Right lobe of liver (tissue), 6 donors: ENCODE results near the gene PCDHGA5. TPM values are rescaled to one million over a fixed set of nuclear protein-coding genes. Genes with fewer than 3 reads are reported as not detected.

Experiments
- ATAC-seq, 4 donors: fragments of 200-7000 bp; cut with Tn5 transposase; one replicate each; pipeline ENCODE4 v1.9.1; 2020; ENCODE audit warnings: mild to moderate bottlenecking in 4 of 4, moderate library complexity in 4 of 4
- DNase-seq, 3 donors: peaks; one replicate each; pipeline ENCODE4 v3.0.0-alpha.2; 2020
- H3K27ac ChIP-seq, 3 donors: fragments of 200-600 bp; one replicate each; pipeline ENCODE4 v1.8.0; 2022
- H3K27me3 ChIP-seq, 2 donors: fragments of 200-600 bp; one replicate each; pipeline ENCODE4 v1.8.0; 2022
- H3K36me3 ChIP-seq, 4 donors: fragments of 200-600 bp; sonication (generic) in 1 of 4; one replicate each; pipeline versions ENCODE4 v1.5.1 to v1.8.0; 2017 to 2022; ENCODE audit warnings: control low read depth in 1 of 4
- H3K4me1 ChIP-seq, 4 donors: fragments of 200-600 bp; sonication (generic) in 1 of 4; one replicate each; pipeline versions ENCODE4 v1.5.1 to v1.8.0; 2017 to 2022; ENCODE audit warnings: control low read depth in 1 of 4
- H3K4me3 ChIP-seq, 3 donors: fragments of 200-600 bp; one replicate each; pipeline ENCODE4 v1.8.0; 2022
- H3K9me3 ChIP-seq, 4 donors: fragments of 200-600 bp; sonication (generic) in 1 of 4; one replicate each; pipeline versions ENCODE4 v1.5.1 to v1.8.0; 2017 to 2022; ENCODE audit warnings: control low read depth in 1 of 4
- POLR2A ChIP-seq: fragments of 450-650 bp; IDR thresholded peaks from one replicate; pipeline ENCODE4 v1.6.1; 2017; ENCODE audit warnings: antibody characterized with exemption, mild to moderate bottlenecking
- WGBS: methylation state at CpG from one replicate; pipeline ENCODE4 v1.1.6; 2018; ENCODE audit warnings: low coverage, low lambda C conversion rate; ENCODE audit not compliant: insufficient coverage; ENCODE audit errors: missing lambda C conversion rate; 5-methylcytosine and 5-hydroxymethylcytosine counted together
- intact Hi-C, 2 donors: fragments of 100-400 bp; cut with DNase I; formaldehyde crosslinking; loops; one replicate each; pipeline versions ENCODE4 v1.11.2 to v1.14.1; 2022
- total RNA-seq, 6 experiments: library from RNA; depleted of rRNA in 2 of 6; stranded (reverse); fragments of >200 nt in 2 of 6; fragmentation: NEBNext Ultra II Directional in 3 of 6; extraction: Animal tissue kit (Norgen Biotek cat#: 25700) in 3 of 6; gene quantifications; one replicate each; pipeline versions ENCODE4 v1.1.0 to v1.2.4, GENCODE V29; 2016 to 2023
- TF ChIP-seq, protein P1 (sequence below), 4 donors: fragments of 200-600 bp in 3 of 4; fragments of 450-650 bp in 1 of 4; IDR thresholded peaks; one replicate each; pipeline versions ENCODE4 v1.5.1 to v1.8.0; 2016 to 2022; ENCODE audit warnings: antibody characterized with exemption in 4 of 4, mild to moderate bottlenecking in 2 of 4
- donor health status: DM: no; HTN: yes; CAD: no.
- donor health status: DM: no; HTN: no; CAD: no.
- donor health status: DM: no; HTN: no; CAD: no.
- donor health status: DM: no; HTN: yes; CAD: no.
- donor health status: DM: no; HTN: yes; CAD: no.

Gene PCDHGA5
- total RNA-seq, 6 experiments from 2014 or later: 0.32 to 1.2 (median 0.57) TPM

DNA sequence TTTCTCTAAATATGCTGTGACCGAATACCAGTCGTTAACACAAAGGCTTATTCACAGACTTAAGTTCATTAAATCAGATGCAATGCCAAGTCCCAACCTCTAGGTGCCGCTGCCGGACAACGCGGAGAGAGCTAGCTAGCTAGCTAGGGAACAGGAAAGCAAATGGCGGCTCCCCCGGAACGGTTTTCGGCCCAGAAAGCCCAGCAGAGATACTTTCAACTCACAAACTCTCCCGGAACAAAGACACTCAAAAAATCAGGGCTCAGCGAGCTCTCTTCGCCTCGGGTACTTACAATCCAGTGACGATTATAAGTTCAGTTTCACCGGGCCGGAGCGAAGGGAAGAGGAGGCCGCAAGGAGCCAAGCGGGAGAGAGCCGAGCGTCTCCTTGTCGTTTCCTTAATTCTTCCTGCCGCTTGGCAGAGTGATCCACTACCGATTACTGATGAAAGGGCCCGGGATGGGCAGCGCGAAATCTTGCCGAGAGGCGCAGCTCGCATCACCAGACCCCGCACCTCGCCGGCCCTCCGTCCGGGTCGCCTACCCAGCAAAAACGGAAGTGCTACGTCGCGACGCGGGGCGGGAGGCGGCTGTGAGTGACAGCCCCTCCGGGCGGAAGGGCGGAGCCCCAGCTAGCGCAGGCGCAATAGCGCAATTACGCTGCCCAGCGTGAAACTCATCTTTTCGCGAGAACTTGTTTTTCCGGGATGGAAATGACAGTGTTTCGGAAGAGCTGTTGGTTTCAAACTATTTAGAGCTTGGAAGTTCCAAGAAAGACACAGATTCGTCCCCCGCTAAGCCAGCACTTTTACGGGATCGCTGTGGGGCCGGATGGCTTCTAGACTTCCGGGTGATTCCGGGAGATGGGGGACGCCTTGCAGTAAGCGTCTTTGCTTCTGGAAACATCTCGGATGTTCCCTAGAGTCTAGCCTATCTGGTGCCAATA lies 43.5 kb upstream of the PCDHGA5 start, which contains the start of gene TAF7:
Gene TAF7, minus strand, starts transcription at position 560 of the 945 bp plus-strand sequence. CDS start 740 bp downstream, outside the sequence.
- peak within 1 kb of the TSS; percentile 68 to 72 (median 70) for H3K4me3 ChIP-seq
- peaks cover 9 to 35% (median 21%) of the 10 kb centered on the region in 4 donors for H3K9me3 ChIP-seq
- intact Hi-C loops: no loop called here
- no peaks in the 10 kb centered on the region for H3K27me3 ChIP-seq
- DNase-seq (peak; percentile 92 to 94 (median 93)), ATAC-seq (peak; percentile 99)
- H3K4me1 ChIP-seq: no peaks in the 10 kb centered on the region
- WGBS: under 1% methylated on average over 45 of the region's 67 CpGs
- TF ChIP-seq POLR2A: peak; percentile 91
- TF ChIP-seq, protein P1, sequence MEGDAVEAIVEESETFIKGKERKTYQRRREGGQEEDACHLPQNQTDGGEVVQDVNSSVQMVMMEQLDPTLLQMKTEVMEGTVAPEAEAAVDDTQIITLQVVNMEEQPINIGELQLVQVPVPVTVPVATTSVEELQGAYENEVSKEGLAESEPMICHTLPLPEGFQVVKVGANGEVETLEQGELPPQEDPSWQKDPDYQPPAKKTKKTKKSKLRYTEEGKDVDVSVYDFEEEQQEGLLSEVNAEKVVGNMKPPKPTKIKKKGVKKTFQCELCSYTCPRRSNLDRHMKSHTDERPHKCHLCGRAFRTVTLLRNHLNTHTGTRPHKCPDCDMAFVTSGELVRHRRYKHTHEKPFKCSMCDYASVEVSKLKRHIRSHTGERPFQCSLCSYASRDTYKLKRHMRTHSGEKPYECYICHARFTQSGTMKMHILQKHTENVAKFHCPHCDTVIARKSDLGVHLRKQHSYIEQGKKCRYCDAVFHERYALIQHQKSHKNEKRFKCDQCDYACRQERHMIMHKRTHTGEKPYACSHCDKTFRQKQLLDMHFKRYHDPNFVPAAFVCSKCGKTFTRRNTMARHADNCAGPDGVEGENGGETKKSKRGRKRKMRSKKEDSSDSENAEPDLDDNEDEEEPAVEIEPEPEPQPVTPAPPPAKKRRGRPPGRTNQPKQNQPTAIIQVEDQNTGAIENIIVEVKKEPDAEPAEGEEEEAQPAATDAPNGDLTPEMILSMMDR (IDR thresholded peaks at IDR 0.05): peak; percentile 71 to 89 (median 86)
- H3K36me3 ChIP-seq: peaks cover 0 to 11% (median 0%) of the 10 kb centered on the region in 4 donors
- peak within 1 kb of the TSS; percentile 84 to 90 (median 89) for H3K27ac ChIP-seq

DNA sequence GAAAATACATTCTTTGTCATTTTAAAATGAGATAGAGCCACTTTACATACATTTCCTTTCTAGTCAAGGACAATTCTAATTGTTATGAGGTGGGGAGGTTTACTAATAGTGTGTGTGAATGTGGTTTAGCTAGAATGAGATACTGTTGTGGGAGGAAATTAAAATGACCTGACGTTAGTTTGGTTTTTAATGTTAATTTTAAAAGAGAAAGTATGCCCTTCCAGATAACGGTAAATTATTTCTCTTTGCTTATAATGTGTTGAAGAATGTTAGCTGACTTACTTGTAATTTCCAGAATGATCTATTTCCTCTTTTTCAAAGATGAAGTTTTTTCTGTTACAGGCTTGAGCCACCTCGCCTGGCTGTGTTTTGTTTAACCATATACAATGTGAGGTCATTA lies 41.7 kb upstream of the PCDHGA5 start:
- Histone ChIP-seq H3K27me3 (no peaks in the 10 kb centered on the region), H3K36me3 (peaks cover 0 to 6% (median 0%) of the 10 kb centered on the region in 4 donors), H3K4me1 (no peaks in the 10 kb centered on the region), H3K27ac (no peak overlapping the region), H3K4me3 (no peak overlapping the region), H3K9me3 (peaks cover 9 to 35% (median 20%) of the 10 kb centered on the region in 4 donors)
- no peak for ATAC-seq
- TF ChIP-seq, protein P1 (IDR thresholded peaks at IDR 0.05): no peak
- no peak for TF ChIP-seq POLR2A
- DNase-seq: no peak
- WGBS: 91% methylated on average over 3 of the region's 3 CpGs
- intact Hi-C loops: no loop called here

DNA sequence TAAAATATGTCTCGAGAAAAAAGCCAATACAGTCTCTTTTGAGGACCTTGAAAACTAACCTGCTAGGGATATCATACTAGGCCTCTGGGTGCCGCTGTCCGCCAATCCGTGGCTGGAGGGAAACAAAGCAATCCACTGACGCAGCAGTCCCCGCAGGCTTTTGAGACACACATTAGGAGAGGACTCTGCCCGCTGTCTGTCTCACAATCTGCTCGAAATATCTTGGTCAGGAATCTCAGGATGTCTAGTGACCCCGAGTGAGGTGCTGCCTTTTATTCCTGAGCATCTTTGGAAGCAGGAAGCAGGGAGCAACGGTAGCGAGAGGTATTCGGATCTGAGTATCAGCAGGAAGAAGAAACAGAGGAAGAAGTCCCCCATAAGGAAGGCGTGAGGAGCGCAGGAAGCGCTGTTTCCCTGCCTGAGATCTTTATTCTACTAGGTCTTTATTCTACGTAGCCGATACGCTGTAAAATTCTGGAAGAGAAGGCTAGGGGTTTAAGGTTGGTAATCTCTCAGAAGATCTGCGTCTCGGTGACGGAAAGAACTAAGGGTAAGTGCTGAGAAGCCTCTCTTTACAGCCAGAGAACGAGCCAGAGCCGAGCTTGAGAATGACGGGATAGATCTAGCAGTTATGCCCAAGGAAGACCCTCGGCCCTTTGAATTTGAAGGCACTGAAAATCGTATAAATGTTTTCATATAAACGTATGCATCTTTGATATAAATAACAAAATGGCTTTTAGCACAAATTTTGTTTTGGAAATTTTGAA lies 37.7 kb upstream of the PCDHGA5 start:
- peak; percentile 39 to 58 (median 42) for ATAC-seq

DNA sequence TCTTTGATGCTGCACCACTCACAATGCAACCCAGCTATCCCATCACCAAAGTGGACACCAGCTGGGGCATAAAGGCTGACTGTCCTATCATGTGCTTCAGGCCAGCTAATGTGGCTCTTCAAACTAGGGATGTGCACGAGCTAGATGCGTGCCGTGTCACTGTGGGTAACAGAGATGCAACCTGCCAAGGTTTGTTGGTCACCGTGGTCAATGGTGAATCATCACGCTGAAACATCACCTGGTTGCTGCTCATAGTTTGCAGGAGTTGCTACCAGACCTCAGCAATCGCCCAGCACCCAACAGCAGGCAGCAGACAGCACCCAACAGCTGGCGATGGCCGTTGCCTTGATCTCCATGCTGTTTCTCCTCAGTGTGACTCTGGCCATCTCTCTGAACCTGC lies 35.7 kb upstream of the PCDHGA5 start:
- H3K27me3 ChIP-seq: no peaks in the 10 kb centered on the region
- intact Hi-C loops: no loop called here
- no peak overlapping the region for H3K27ac ChIP-seq
- H3K9me3 ChIP-seq: peaks cover 0 to 8% (median 3%) of the 10 kb centered on the region in 4 donors
- no CpG with 5 or more reads among the region's 8 CpGs for WGBS
- DNase-seq: no peak
- no peak overlapping the region for H3K4me3 ChIP-seq
- ATAC-seq: no peak
- no peak for TF ChIP-seq POLR2A
- TF ChIP-seq, protein P1 (IDR thresholded peaks at IDR 0.05): no peak
- no peaks in the 10 kb centered on the region for H3K4me1 ChIP-seq
- H3K36me3 ChIP-seq: no peaks in the 10 kb centered on the region

More for the DNA sequence above, 37.7 kb upstream of the PCDHGA5 start:
- Histone ChIP-seq H3K4me1 (no peaks in the 10 kb centered on the region), H3K9me3 (peaks cover 0 to 15% (median 4%) of the 10 kb centered on the region in 4 donors), H3K27me3 (no peaks in the 10 kb centered on the region), H3K4me3 (no peak overlapping the region), H3K27ac (no peak overlapping the region), H3K36me3 (no peaks in the 10 kb centered on the region)
- TF ChIP-seq, protein P1 (IDR thresholded peaks at IDR 0.05): peak in 2 of 4 donors; percentile 4 to 29
- TF ChIP-seq POLR2A: no peak
- peak in 1 of 3 donors; percentile 39 for DNase-seq
- intact Hi-C loops: no loop called here
- 23% methylated on average over 27 of the region's 27 CpGs for WGBS
